Endothelial cell of umbilical vein (primary cell): ENCODE data around the gene SPINT2. TPM values are rescaled to one million over a fixed set of nuclear protein-coding genes. Genes with fewer than 3 reads are reported as not detected.

ENCODE experiments used
- BruUV-seq: library from RNA; stranded (reverse); fragments of 400-500 nt; replicated peaks from 2 replicates; lab custom pipeline; 2021; lab: Mats Ljungman, UMichigan
- CTCF ChIA-PET: fragments of 300-600, 350-600 bp; sonication (Branson Sonifier 250); formaldehyde crosslinking; loops from one replicate; lab custom pipeline; 2021; ENCODE audit warnings: antibody characterized with exemption, inconsistent platforms; lab: Charles Lee
- POLR2A ChIA-PET: fragments of 300-600, 350-600 bp; sonication (Branson Sonifier 250); formaldehyde crosslinking; loops from one replicate; lab custom pipeline; 2021; ENCODE audit warnings: antibody characterized with exemption, inconsistent platforms; lab: Charles Lee
- DNase-seq: peaks from one replicate; pipeline ENCODE4 v3.0.0-alpha.2; 2011; ENCODE audit warnings: low read depth, low spot score
- FAIRE-seq: peaks from 2 replicates; lab custom pipeline; 2011; peaks lifted over from hg19 to GRCh38; lab: Jason Lieb, UNC
- H2AFZ ChIP-seq: 2 replicates; pipeline ENCODE4 v1.6.0; 2012; ENCODE audit warnings: low read depth, low read length, control low read depth, inconsistent platforms
- H3K27ac ChIP-seq: 2 replicates; pipeline ENCODE4 v1.5.1; 2011; ENCODE audit warnings: low read depth, mild to moderate bottlenecking, control low read depth, low read length, moderate library complexity; ENCODE audit not compliant: insufficient read depth
- H3K27me3 ChIP-seq, 2 experiments: 2 replicates each; pipeline versions ENCODE4 v1.6.0 to v1.6.1; 2011; ENCODE audit warnings: low read length in 2 of 2, mixed read lengths in 1 of 2; ENCODE audit not compliant: control insufficient read depth in 2 of 2, insufficient read depth in 2 of 2
- H3K36me3 ChIP-seq, 2 experiments: 2 replicates in 1 of 2; 3 replicates in 1 of 2; pipeline ENCODE4 v1.5.1; 2011; ENCODE audit warnings: low read length in 2 of 2, mild to moderate bottlenecking in 1 of 2, moderate library complexity in 1 of 2; ENCODE audit not compliant: control insufficient read depth in 2 of 2, insufficient read depth in 2 of 2; ENCODE audit errors: extremely low read depth in 1 of 2
- H3K4me1 ChIP-seq: 3 replicates; pipeline ENCODE4 v1.5.1; 2011; ENCODE audit warnings: mild to moderate bottlenecking, low read length; ENCODE audit not compliant: control insufficient read depth, insufficient read depth; ENCODE audit errors: extremely low read depth
- H3K4me2 ChIP-seq: 2 replicates; pipeline ENCODE4 v1.6.1; 2011; ENCODE audit warnings: low read length, control low read depth, mixed read lengths; ENCODE audit not compliant: insufficient read depth
- H3K4me3 ChIP-seq, 3 experiments: fragments of 200-600 bp in 1 of 3; sonication (generic), shearing (Covaris generic) in 1 of 3; replicated peaks in 1 of 3; 2 replicates each; pipeline ENCODE4 v1.5.1; 2011 to 2016; ENCODE audit warnings: control low read depth in 3 of 3, low read length in 3 of 3, mild to moderate bottlenecking in 2 of 3, inconsistent platforms in 1 of 3, low read depth in 1 of 3, moderate library complexity in 1 of 3; ENCODE audit not compliant: insufficient read depth in 1 of 3
- H3K79me2 ChIP-seq: 2 replicates; pipeline ENCODE4 v1.6.0; 2012; ENCODE audit warnings: low read length, inconsistent platforms; ENCODE audit not compliant: control insufficient read depth, insufficient read depth
- H3K9ac ChIP-seq: replicated peaks from 2 replicates; pipeline ENCODE3; 2011; ENCODE audit warnings: low read length, control low read depth; ENCODE audit not compliant: insufficient read depth; ENCODE audit errors: extremely low read depth
- H3K9me1 ChIP-seq: replicated peaks from 3 replicates; pipeline ENCODE4 v1.6.0; 2011; ENCODE audit warnings: mild to moderate bottlenecking, low read length; ENCODE audit not compliant: control insufficient read depth, insufficient read depth; ENCODE audit errors: extremely low read depth
- H3K9me3 ChIP-seq: replicated peaks from 2 replicates; pipeline ENCODE4 v1.5.1; 2012; ENCODE audit warnings: low read length, inconsistent platforms; ENCODE audit not compliant: control insufficient read depth, insufficient read depth
- H4K20me1 ChIP-seq: replicated peaks from 2 replicates; pipeline ENCODE3; 2011; ENCODE audit warnings: mild to moderate bottlenecking, low read length; ENCODE audit not compliant: control insufficient read depth, insufficient read depth; ENCODE audit errors: extremely low read depth
- EZH2 ChIP-seq: IDR thresholded peaks from 2 replicates; pipeline ENCODE4 v1.6.1; 2012; ENCODE audit warnings: borderline replicate concordance, low read depth, mild to moderate bottlenecking, moderate library complexity, low read length, inconsistent platforms; ENCODE audit not compliant: severe bottlenecking
- FOS ChIP-seq: IDR thresholded peaks from 2 replicates; pipeline ENCODE4 v1.6.1; 2011; ENCODE audit warnings: mild to moderate bottlenecking, low read length, moderate library complexity, borderline replicate concordance; ENCODE audit not compliant: insufficient read depth
- GATA2 ChIP-seq: IDR thresholded peaks from 2 replicates; pipeline ENCODE4 v1.7.0; 2011; ENCODE audit warnings: low read depth, mild to moderate bottlenecking, moderate library complexity, mixed read lengths, low read length; ENCODE audit not compliant: insufficient read length, insufficient read depth
- JUN ChIP-seq: IDR thresholded peaks from 2 replicates; pipeline ENCODE4 v1.6.1; 2011; ENCODE audit warnings: borderline replicate concordance, low read depth; ENCODE audit not compliant: insufficient read length, insufficient read depth
- MYC ChIP-seq: IDR thresholded peaks from one replicate; pipeline ENCODE4 v1.6.1; 2011; ENCODE audit warnings: mild to moderate bottlenecking, low read depth, low read length
- POLR2A ChIP-seq: IDR thresholded peaks from 2 replicates; pipeline ENCODE4 v1.6.1; 2012; ENCODE audit warnings: low read depth, mild to moderate bottlenecking, control low read depth, low read length
- POLR2AphosphoS5 ChIP-seq: IDR thresholded peaks from 2 replicates; pipeline ENCODE4 v1.6.1; 2012; ENCODE audit warnings: low read depth, mild to moderate bottlenecking, control low read depth, low read length, moderate library complexity; ENCODE audit not compliant: insufficient read depth
- dilution Hi-C: fragments of 300-500 bp; cut with MboI; formaldehyde crosslinking; loops from one replicate; pipeline ENCODE4 v1.15.0; 2019; ENCODE audit warnings: low sequenced_read_pairs; ENCODE audit not compliant: extremely low pct_ligation_motif_present
- intact Hi-C: fragments of 100-400 bp; cut with micrococcal nuclease; formaldehyde crosslinking; loops from one replicate; pipeline ENCODE4 v1.10.0; 2022
- polyA plus RNA-seq, 4 experiments: library from polyadenylated mRNA; depleted of rRNA in 3 of 4; stranded (reverse) in 3 of 4; unstranded in 1 of 4; fragments of >200 nt; gene quantifications; 2 replicates each; pipeline versions ENCODE4 v1.2.1 to v1.2.3, GENCODE V29; 2011 to 2012; ENCODE audit warnings: missing spikeins in 1 of 4
- total RNA-seq: library from RNA; stranded (reverse); gene quantifications from 2 replicates; pipeline ENCODE4 v1.2.3, GENCODE V29; 2021
- TF ChIP-seq, protein P1 (sequence below), 2 donors: IDR thresholded peaks; 1 replicate in 1 of 2; 2 replicates in 1 of 2; pipeline ENCODE4 v1.5.1; 2011; ENCODE audit warnings: low read length in 2 of 2, mild to moderate bottlenecking in 2 of 2, moderate library complexity in 2 of 2, control low read depth in 1 of 2, inconsistent platforms in 1 of 2, low read depth in 1 of 2; ENCODE audit not compliant: insufficient read depth in 1 of 2; ENCODE audit errors: extremely low read depth in 1 of 2
- TF ChIP-seq, protein P2 (sequence below): IDR thresholded peaks from 2 replicates; pipeline ENCODE4 v1.6.1; 2011; ENCODE audit not compliant: insufficient read depth, insufficient read length

SPINT2 gene
- total and polyA plus RNA-seq, 2 donors (not counting 3 experiments of a cell fraction or from before 2014, with no cell fraction given) = 28.9 to 46.6 TPM

DNA sequence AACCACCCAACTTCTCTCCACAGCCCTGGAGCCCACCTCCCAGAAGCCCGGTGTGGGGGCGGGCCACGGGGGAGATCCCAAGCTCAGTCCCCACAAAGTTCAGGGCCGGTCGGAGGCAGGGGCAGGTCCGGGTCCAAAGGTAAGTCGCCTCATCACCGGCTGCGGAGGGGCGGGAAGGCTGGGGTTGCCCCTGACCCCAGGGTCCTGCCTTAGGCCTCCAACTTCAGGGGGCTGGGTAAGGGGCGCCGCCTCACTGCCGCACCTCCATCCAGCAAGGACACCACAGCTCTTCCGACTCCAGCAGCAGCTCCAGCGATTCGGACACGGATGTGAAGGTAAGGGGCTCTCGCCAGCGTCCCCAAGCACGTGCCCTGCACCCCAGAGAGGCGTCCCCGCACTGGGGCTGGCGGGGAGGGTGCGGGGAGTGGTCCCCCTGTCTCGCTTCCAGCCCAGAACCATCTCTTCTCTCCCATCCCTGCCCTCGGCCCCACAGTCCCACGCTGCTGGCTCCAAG lies 40.0 kb downstream of the SPINT2 start:
- peaks cover 16% of the 10 kb centered on the region for H3K4me1 ChIP-seq
- no peak overlapping the region for H3K27ac ChIP-seq
- intact Hi-C loops = no loop called here
- H3K9me3 ChIP-seq = no peaks in the 10 kb centered on the region
- TSS peak; percentile 36 for BruUV-seq
- peaks cover 0 to 8% of the 10 kb centered on the region in 2 experiments for H3K36me3 ChIP-seq
- FAIRE-seq (no peak), DNase-seq (no peak)
- TF ChIP-seq EZH2 (no peak), JUN (no peak), GATA2 (no peak), FOS (no peak), POLR2A (no peak), MYC (no peak), POLR2AphosphoS5 (no peak)
- TF ChIP-seq, protein P1, sequence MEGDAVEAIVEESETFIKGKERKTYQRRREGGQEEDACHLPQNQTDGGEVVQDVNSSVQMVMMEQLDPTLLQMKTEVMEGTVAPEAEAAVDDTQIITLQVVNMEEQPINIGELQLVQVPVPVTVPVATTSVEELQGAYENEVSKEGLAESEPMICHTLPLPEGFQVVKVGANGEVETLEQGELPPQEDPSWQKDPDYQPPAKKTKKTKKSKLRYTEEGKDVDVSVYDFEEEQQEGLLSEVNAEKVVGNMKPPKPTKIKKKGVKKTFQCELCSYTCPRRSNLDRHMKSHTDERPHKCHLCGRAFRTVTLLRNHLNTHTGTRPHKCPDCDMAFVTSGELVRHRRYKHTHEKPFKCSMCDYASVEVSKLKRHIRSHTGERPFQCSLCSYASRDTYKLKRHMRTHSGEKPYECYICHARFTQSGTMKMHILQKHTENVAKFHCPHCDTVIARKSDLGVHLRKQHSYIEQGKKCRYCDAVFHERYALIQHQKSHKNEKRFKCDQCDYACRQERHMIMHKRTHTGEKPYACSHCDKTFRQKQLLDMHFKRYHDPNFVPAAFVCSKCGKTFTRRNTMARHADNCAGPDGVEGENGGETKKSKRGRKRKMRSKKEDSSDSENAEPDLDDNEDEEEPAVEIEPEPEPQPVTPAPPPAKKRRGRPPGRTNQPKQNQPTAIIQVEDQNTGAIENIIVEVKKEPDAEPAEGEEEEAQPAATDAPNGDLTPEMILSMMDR (IDR thresholded peaks at IDR 0.05; ENCODE audit: extremely low read depth in 1 of 2, insufficient read depth in 1 of 2, low read depth in 1 of 2, low read length in 2 of 2) = no peak
- TF ChIP-seq, protein P2, sequence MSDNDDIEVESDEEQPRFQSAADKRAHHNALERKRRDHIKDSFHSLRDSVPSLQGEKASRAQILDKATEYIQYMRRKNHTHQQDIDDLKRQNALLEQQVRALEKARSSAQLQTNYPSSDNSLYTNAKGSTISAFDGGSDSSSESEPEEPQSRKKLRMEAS = no peak
- H4K20me1 ChIP-seq = no peaks in the 10 kb centered on the region
- dilution Hi-C loops = no loop called here
- peak overlapping the region; percentile 21 for H3K9ac ChIP-seq
- no peaks in the 10 kb centered on the region for H3K27me3 ChIP-seq
- H3K4me2 ChIP-seq = peak overlapping the region; percentile 76
- H3K4me3 ChIP-seq = peak overlapping the region in 1 of 3 experiments; percentile 19
- ChIA-PET POLR2A (interaction anchor here (0.5 to 0.7 kb wide), 2 partner anchors 14 to 73 kb away, joined by 5 to 7 read pairs; no protein-coding TSS in a partner anchor), CTCF (interaction anchor here (1.0 to 1.4 kb wide), 2 partner anchors 31 to 98 kb away, joined by 3 to 4 read pairs; partner anchors contain the start of genes CATSPERG and FAM98C)
- no peaks in the 10 kb centered on the region for H3K79me2 ChIP-seq
- H3K9me1 ChIP-seq = no peaks in the 10 kb centered on the region
- H2AFZ ChIP-seq = peak overlapping the region; percentile 28
